GM12891 (cell line): ENCODE measurements around the gene PPP2R3C.

Experiments
- PAX5 ChIP-seq: IDR thresholded peaks from 2 replicates; pipeline ENCODE4 v1.6.1; 2011; ENCODE audit warnings: low read length, moderate library complexity, mild to moderate bottlenecking; ENCODE audit not compliant: insufficient read depth, severe bottlenecking
- POLR2A ChIP-seq: IDR thresholded peaks from 2 replicates; pipeline ENCODE4 v1.6.1; 2011; ENCODE audit warnings: low read depth, low read length, control low read depth
- POLR2AphosphoS5 ChIP-seq: IDR thresholded peaks from 2 replicates; pipeline ENCODE4 v1.6.1; 2011; ENCODE audit warnings: low read depth, low read length, control low read depth
- POU2F2 ChIP-seq: IDR thresholded peaks from 2 replicates; pipeline ENCODE4 v1.6.1; 2011; ENCODE audit warnings: low read depth, mild to moderate bottlenecking, control low read depth, low read length, moderate library complexity
- SPI1 ChIP-seq: IDR thresholded peaks from 2 replicates; pipeline ENCODE4 v1.6.1; 2011; ENCODE audit warnings: low read depth, low read length, control low read depth
- TAF1 ChIP-seq: IDR thresholded peaks from 2 replicates; pipeline ENCODE4 v1.6.1; 2011; ENCODE audit warnings: low read depth, low read length, control low read depth

- TF ChIP-seq POLR2AphosphoS5, result no peak
- TF ChIP-seq POLR2A, result no peak
- no peak for TF ChIP-seq TAF1
- no peak for TF ChIP-seq SPI1
- TF ChIP-seq POU2F2, result no peak
- TF ChIP-seq PAX5, result no peak
Measured at GRCh38 chr14:35140718-35141581, 19.2 kb upstream of the PPP2R3C start.
